Measurements from ENCODE around the gene TMEM198. TPM values are rescaled to one million over a fixed set of nuclear protein-coding genes. Genes with fewer than 3 reads are reported as not detected.

TMEM198 gene
- total RNA-seq, 6 experiments from 2014 or later, result 0.68 to 3.2 (median 1.2) TPM

GRCh38 chr2:219533930-219534661, 9.7 kb upstream of the TMEM198 start:
- H3K9me3 ChIP-seq, result no peaks in the 10 kb centered on the region
- ATAC-seq, result no peak
- no peaks in the 10 kb centered on the region for H3K4me1 ChIP-seq
- DNase-seq, result no peak
- intact Hi-C loops (cut with DNase I), result loop anchor here (5.0 to 10.0 kb wide), 3 partner anchors 57 to 127 kb away; no protein-coding TSS in a partner anchor
- H3K4me3 ChIP-seq, result no peak overlapping the region
- no peaks in the 10 kb centered on the region for H3K27me3 ChIP-seq
- H3K27ac ChIP-seq, result no peak overlapping the region
- TF ChIP-seq CTCF (IDR thresholded peaks at IDR 0.05), result no peak
- no peak for TF ChIP-seq POLR2A (IDR thresholded peaks at IDR 0.05)
- H3K36me3 ChIP-seq, result no peaks in the 10 kb centered on the region
- 60% methylated on average over 2 of the region's 6 CpGs for WGBS (ENCODE audit: insufficient coverage, low coverage, low lambda C conversion rate, missing lambda C conversion rate)

GRCh38 chr2:219536425-219536824, 7.4 kb upstream of the TMEM198 start:
- DNase-seq (no peak), ATAC-seq (no peak)
- intact Hi-C loops (cut with DNase I), result loop anchor here (5.0 to 10.0 kb wide), 2 partner anchors 62 to 111 kb away; no protein-coding TSS in a partner anchor
- Histone ChIP-seq H3K36me3 (no peaks in the 10 kb centered on the region), H3K4me3 (no peak overlapping the region), H3K27me3 (no peaks in the 10 kb centered on the region), H3K27ac (no peak overlapping the region), H3K9me3 (no peaks in the 10 kb centered on the region), H3K4me1 (no peaks in the 10 kb centered on the region)
- no peak for TF ChIP-seq CTCF (IDR thresholded peaks at IDR 0.05)
- TF ChIP-seq POLR2A (IDR thresholded peaks at IDR 0.05), result no peak
- 44% methylated on average over 8 of the region's 16 CpGs for whole genome bisulfite sequencing (ENCODE audit: insufficient coverage, low coverage, low lambda C conversion rate, missing lambda C conversion rate)

- H3K4me3 ChIP-seq, result no peak overlapping the region
- WGBS (ENCODE audit: insufficient coverage, low coverage, low lambda C conversion rate, missing lambda C conversion rate), result 40% methylated on average over 1 of the region's 9 CpGs
- no peak overlapping the region for H3K27ac ChIP-seq
- intact Hi-C loops (cut with DNase I), result loop anchor here (5.0 to 10.0 kb wide), 2 partner anchors 62 to 110 kb away; no protein-coding TSS in a partner anchor
- H3K4me1 ChIP-seq, result peaks cover 0 to 4% (median under 1%) of the 10 kb centered on the region in 4 donors
- TF ChIP-seq CTCF (IDR thresholded peaks at IDR 0.05) (no peak), POLR2A (IDR thresholded peaks at IDR 0.05) (no peak)
- DNase-seq (no peak), ATAC-seq (no peak)
- H3K27me3 ChIP-seq, result no peaks in the 10 kb centered on the region
- no peaks in the 10 kb centered on the region for H3K36me3 ChIP-seq
- no peaks in the 10 kb centered on the region for H3K9me3 ChIP-seq
Observed at GRCh38 chr2:219536967-219537366, 6.9 kb upstream of the TMEM198 start.

GRCh38 chr2:219537657-219538488, 6.0 kb upstream of the TMEM198 start:
- no peak for TF ChIP-seq CTCF (IDR thresholded peaks at IDR 0.05)
- TF ChIP-seq POLR2A (IDR thresholded peaks at IDR 0.05), result no peak
- Histone ChIP-seq H3K36me3 (no peaks in the 10 kb centered on the region), H3K4me1 (peaks cover 0 to 13% (median 5%) of the 10 kb centered on the region in 4 donors), H3K27me3 (no peaks in the 10 kb centered on the region), H3K27ac (no peak overlapping the region), H3K4me3 (no peak overlapping the region), H3K9me3 (no peaks in the 10 kb centered on the region)
- DNase-seq (no peak), ATAC-seq (no peak)
- intact Hi-C loops (cut with DNase I), result loop anchor here (5.0 to 10.0 kb wide), 2 partner anchors 63 to 109 kb away; no protein-coding TSS in a partner anchor
- 49% methylated on average over 7 of the region's 15 CpGs for WGBS (ENCODE audit: insufficient coverage, low coverage, low lambda C conversion rate, missing lambda C conversion rate)

Data from right lobe of liver (tissue), 6 donors.